CD8-positive, alpha-beta memory T cell (primary cell): Measurements from ENCODE around the gene SLC30A5. TPM values are rescaled to one million over a fixed set of nuclear protein-coding genes. Genes with fewer than 3 reads are reported as not detected.
"Not testable (repeated sequence)": the region's sequence is repeated elsewhere in the genome, so short reads cannot be mapped to it uniquely, and the experiment has no call there.

Experiments used
- CTCF ChIA-PET: fragments of 350-600 bp; sonication (Branson Sonifier 250); formaldehyde crosslinking; loops from one replicate; lab custom pipeline; 2021; ENCODE audit warnings: antibody characterized with exemption; lab: Charles Lee
- POLR2A ChIA-PET: fragments of 350-600 bp; sonication (Branson Sonifier 250); formaldehyde crosslinking; loops from one replicate; lab custom pipeline; 2021; ENCODE audit warnings: antibody characterized with exemption; lab: Charles Lee
- DNase-seq, 5 donors: peaks; one replicate each; pipeline versions ENCODE4 v3.0.0 to v3.0.0-alpha.2; 2020 to 2022; ENCODE audit warnings: mixed read lengths in 1 of 5
- H3K27ac ChIP-seq: one replicate; pipeline ENCODE4 v1.7.0; 2013; ENCODE audit warnings: low read depth, mild to moderate bottlenecking, low read length, moderate library complexity
- H3K27me3 ChIP-seq: 2 replicates; pipeline ENCODE4 v1.7.0; 2013; ENCODE audit warnings: low read length, mild to moderate bottlenecking; ENCODE audit not compliant: insufficient read depth, poor library complexity, severe bottlenecking
- H3K36me3 ChIP-seq: 2 replicates; pipeline ENCODE4 v1.7.0; 2013; ENCODE audit warnings: mild to moderate bottlenecking, low read length, moderate library complexity; ENCODE audit not compliant: insufficient read depth
- H3K4me1 ChIP-seq: 2 replicates; pipeline ENCODE4 v1.7.0; 2013; ENCODE audit warnings: mild to moderate bottlenecking, low read length, moderate library complexity; ENCODE audit not compliant: insufficient read depth
- H3K4me3 ChIP-seq: 2 replicates; pipeline ENCODE4 v1.7.0; 2013; ENCODE audit warnings: mild to moderate bottlenecking, low read length
- H3K9me3 ChIP-seq: 2 replicates; pipeline ENCODE4 v1.7.0; 2013; ENCODE audit warnings: mild to moderate bottlenecking, low read length
- H3K27ac Mint-ChIP-seq, 8 donors: one replicate each; pipeline ENCODE4 v1.8.0; 2020 to 2021; ENCODE audit warnings: mixed read lengths in 8 of 8, mild to moderate bottlenecking in 6 of 8, inconsistent platforms in 3 of 8, moderate library complexity in 3 of 8
- H3K27me3 Mint-ChIP-seq, 2 donors: one replicate each; pipeline ENCODE4 v1.8.0; 2020 to 2021; ENCODE audit warnings: mixed read lengths in 2 of 2, mild to moderate bottlenecking in 1 of 2, moderate library complexity in 1 of 2
- H3K36me3 Mint-ChIP-seq, 3 donors: one replicate each; pipeline ENCODE4 v1.8.0; 2020 to 2021; ENCODE audit warnings: mixed read lengths in 3 of 3, inconsistent platforms in 1 of 3, mild to moderate bottlenecking in 1 of 3
- H3K4me1 Mint-ChIP-seq, 3 donors: one replicate each; pipeline ENCODE4 v1.8.0; 2020 to 2021; ENCODE audit warnings: mixed read lengths in 3 of 3, inconsistent platforms in 1 of 3, mild to moderate bottlenecking in 1 of 3
- H3K4me3 Mint-ChIP-seq, 7 donors: one replicate each; pipeline ENCODE4 v1.8.0; 2020 to 2021; ENCODE audit warnings: mixed read lengths in 7 of 7, mild to moderate bottlenecking in 6 of 7, moderate library complexity in 4 of 7, inconsistent platforms in 2 of 7
- H3K9me3 Mint-ChIP-seq, 5 donors: one replicate each; pipeline ENCODE4 v1.8.0; 2020 to 2022; ENCODE audit warnings: mixed read lengths in 5 of 5, mild to moderate bottlenecking in 3 of 5, moderate library complexity in 2 of 5, inconsistent platforms in 1 of 5
- polyA plus RNA-seq: library from polyadenylated mRNA; unstranded; fragments of 300-500 nt; fragmentation: Illumina TruSeq; gene quantifications from one replicate; pipeline ENCODE4 v1.2.3, GENCODE V29; 2021
- total RNA-seq, 2 experiments: library from RNA; stranded (reverse); gene quantifications; one replicate each; pipeline ENCODE4 v1.2.3, GENCODE V29; 2021

Gene SLC30A5
- total and polyA plus RNA-seq, 3 experiments from 2014 or later, result 32.4 to 68.0 (median 67.0) TPM

DNA sequence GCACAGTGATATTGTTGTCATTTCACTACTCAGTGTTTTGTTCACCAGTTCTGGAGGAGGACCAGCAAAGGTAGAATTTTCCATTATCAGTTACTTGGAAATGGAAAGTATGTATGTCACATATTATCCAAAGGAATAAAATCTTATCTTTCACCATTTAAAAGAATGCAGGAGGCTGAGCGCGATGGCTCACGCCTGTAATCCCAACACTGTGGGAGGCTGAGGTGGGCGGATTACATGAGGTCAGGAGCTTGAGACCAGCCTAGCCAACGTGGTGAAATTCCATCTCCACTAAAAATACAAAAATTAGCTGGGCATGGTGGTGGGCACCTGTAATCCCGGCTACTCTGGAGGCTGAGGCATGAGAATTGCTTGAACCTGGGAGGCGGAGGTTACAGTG lies 14.6 kb downstream of the SLC30A5 start:
- peaks cover 58% of the 10 kb centered on the region for H3K36me3 ChIP-seq
- H3K27ac ChIP-seq, H3K27me3 ChIP-seq, H3K4me3 ChIP-seq, H3K4me1 ChIP-seq, CTCF ChIA-PET, H3K4me1 Mint-ChIP-seq, H3K27ac Mint-ChIP-seq, POLR2A ChIA-PET, H3K9me3 Mint-ChIP-seq, H3K4me3 Mint-ChIP-seq, H3K27me3 Mint-ChIP-seq, DNase-seq, H3K9me3 ChIP-seq: not testable (repeated sequence)
- H3K36me3 Mint-ChIP-seq, result peaks cover 3 to 84% (median 6%) of the 10 kb centered on the region in 3 donors

DNA sequence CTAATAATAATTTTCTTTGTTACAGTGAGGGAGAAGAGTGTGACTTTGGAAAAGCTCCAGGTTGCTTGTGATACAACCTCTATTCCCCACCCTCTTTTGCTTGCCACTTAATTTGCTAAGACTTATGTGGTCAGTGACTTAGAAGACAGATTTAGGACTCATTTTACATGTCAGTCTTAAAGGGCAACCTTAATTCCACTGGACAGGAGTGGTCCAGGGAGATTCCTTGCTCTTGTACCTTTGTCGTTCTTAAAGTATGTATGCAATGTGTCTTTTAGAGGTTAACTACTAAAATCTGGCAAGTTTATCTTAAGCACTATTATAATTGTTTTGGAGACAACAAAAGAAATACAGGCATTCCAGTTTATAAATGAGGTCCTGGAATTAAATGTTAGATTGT lies 20.0 kb downstream of the SLC30A5 start:
- Mint-ChIP-seq H3K27ac (peak overlapping the region in 2 of 8 donors; percentile 8 to 9), H3K36me3 (peaks cover 0 to 74% (median 16%) of the 10 kb centered on the region in 3 donors), H3K4me3 (no peak overlapping the region), H3K27me3 (no peaks in the 10 kb centered on the region), H3K4me1 (no peaks in the 10 kb centered on the region), H3K9me3 (no peaks in the 10 kb centered on the region)
- Histone ChIP-seq H3K27me3 (no peaks in the 10 kb centered on the region), H3K4me1 (no peaks in the 10 kb centered on the region), H3K4me3 (no peak overlapping the region), H3K27ac (no peak overlapping the region), H3K9me3 (no peaks in the 10 kb centered on the region), H3K36me3 (peaks cover 42% of the 10 kb centered on the region)
- POLR2A ChIA-PET, result interaction anchor here (0.7 kb wide), 1 partner anchor 58 kb away, joined by 3 read pairs; no protein-coding TSS in a partner anchor
- CTCF ChIA-PET, result no interaction called here
- DNase-seq, result no peak

DNA sequence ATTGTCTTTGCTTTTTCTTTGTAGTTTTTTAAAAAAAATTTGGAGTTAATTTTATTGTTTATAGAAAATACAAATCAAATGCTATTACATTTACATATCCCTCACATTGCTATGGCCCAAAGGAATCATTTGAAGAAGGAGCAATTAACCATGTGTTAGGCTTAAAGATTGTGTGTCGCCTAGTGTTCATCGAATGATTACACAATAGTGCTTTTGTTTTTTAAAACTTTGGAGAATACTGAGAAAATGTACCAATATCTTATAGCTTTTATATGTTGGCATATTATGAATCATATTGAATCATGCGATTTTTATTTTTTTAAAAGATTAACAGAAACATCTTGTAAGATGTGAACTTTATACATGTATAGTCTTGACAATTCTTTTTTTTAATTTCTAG lies 21.7 kb downstream of the SLC30A5 start:
- Histone ChIP-seq H3K27ac (no peak overlapping the region), H3K9me3 (no peaks in the 10 kb centered on the region), H3K4me1 (no peaks in the 10 kb centered on the region), H3K27me3 (no peaks in the 10 kb centered on the region), H3K4me3 (no peak overlapping the region), H3K36me3 (peaks cover 30% of the 10 kb centered on the region)
- Mint-ChIP-seq H3K27ac (no peak overlapping the region), H3K4me3 (no peak overlapping the region), H3K9me3 (no peaks in the 10 kb centered on the region), H3K4me1 (no peaks in the 10 kb centered on the region), H3K36me3 (peaks cover 0 to 71% (median 17%) of the 10 kb centered on the region in 3 donors), H3K27me3 (no peaks in the 10 kb centered on the region)
- CTCF ChIA-PET, result interaction anchor here (2.3 kb wide), 1 partner anchor 22 kb away, joined by 7 read pairs; the partner anchor contains the start of gene SLC30A5
- DNase-seq, result no peak
- POLR2A ChIA-PET, result no interaction called here

DNA sequence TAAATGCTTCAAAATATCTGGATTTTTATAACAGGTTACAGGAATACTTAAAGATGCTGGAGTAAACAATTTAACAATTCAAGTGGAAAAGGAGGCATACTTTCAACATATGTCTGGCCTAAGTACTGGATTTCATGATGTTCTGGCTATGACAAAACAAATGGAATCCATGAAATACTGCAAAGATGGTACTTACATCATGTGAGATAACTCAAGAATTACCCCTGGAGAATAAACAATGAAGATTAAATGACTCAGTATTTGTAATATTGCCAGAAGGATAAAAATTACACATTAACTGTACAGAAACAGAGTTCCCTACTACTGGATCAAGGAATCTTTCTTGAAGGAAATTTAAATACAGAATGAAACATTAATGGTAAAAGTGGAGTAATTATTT lies 35.6 kb downstream of the SLC30A5 start:
- peaks cover 14% of the 10 kb centered on the region for H3K36me3 ChIP-seq
- H3K4me3 Mint-ChIP-seq, result no peak overlapping the region
- ChIA-PET CTCF (no interaction called here), POLR2A (no interaction called here)
- H3K9me3 Mint-ChIP-seq, result peaks cover 0 to 2% (median 0%) of the 10 kb centered on the region in 5 donors
- no peak overlapping the region for H3K4me3 ChIP-seq
- H3K36me3 Mint-ChIP-seq, result peaks cover 13 to 39% (median 25%) of the 10 kb centered on the region in 3 donors
- H3K4me1 Mint-ChIP-seq, result no peaks in the 10 kb centered on the region
- H3K27me3 ChIP-seq, result no peaks in the 10 kb centered on the region
- DNase-seq, result no peak
- no peaks in the 10 kb centered on the region for H3K27me3 Mint-ChIP-seq
- H3K27ac ChIP-seq, result no peak overlapping the region
- H3K27ac Mint-ChIP-seq, result peak overlapping the region in 1 of 8 donors; percentile 13
- no peaks in the 10 kb centered on the region for H3K9me3 ChIP-seq
- H3K4me1 ChIP-seq, result no peaks in the 10 kb centered on the region

DNA sequence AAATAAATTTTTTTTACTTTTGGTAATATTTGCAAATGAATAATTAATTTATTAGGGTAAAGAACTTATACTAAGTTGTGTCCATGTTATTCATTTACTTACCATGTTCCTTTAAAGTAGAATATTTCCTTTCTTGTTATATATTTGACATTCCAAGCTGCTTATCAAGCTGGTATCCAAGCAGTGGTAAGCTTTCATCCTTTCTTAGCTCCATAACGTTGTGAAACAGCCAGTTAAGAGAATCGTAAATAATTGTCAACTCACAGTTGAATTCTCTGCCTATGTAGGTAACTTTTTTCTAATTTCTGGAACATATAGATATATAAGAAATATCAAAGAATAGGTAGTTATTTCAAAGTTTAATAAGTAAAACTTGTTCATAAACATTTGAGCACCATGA lies 36.4 kb downstream of the SLC30A5 start:
- Mint-ChIP-seq H3K9me3 (peaks cover 0 to 2% (median 0%) of the 10 kb centered on the region in 5 donors), H3K36me3 (peaks cover 13 to 34% (median 26%) of the 10 kb centered on the region in 3 donors), H3K4me1 (no peaks in the 10 kb centered on the region), H3K27ac (no peak overlapping the region), H3K4me3 (no peak overlapping the region), H3K27me3 (no peaks in the 10 kb centered on the region)
- Histone ChIP-seq H3K27me3 (no peaks in the 10 kb centered on the region), H3K36me3 (peaks cover 14% of the 10 kb centered on the region), H3K9me3 (no peaks in the 10 kb centered on the region), H3K4me1 (no peaks in the 10 kb centered on the region), H3K27ac (no peak overlapping the region), H3K4me3 (no peak overlapping the region)
- POLR2A ChIA-PET, result no interaction called here
- DNase-seq, result no peak
- CTCF ChIA-PET, result no interaction called here

DNA sequence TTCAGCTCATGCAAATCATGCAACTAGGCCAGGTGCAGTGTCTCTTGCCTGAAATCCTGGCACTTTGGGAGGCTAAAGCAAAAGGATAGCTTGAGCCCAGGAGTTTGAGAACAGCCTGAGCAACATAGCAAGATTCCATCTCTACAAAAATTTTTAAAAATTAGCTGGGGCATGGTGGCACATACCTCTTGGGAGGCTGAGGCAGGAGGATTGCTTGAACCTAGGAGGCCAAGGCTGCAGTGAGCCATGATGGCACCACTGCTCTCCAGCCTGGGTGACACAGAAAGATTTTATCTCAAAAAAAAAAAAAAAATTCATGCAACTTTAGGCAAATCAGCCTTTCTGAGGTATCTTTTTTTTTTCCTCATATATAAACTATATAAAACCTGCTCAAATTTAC lies 37.5 kb downstream of the SLC30A5 start:
- POLR2A ChIA-PET, result no interaction called here
- H3K36me3 Mint-ChIP-seq, result peaks cover 13 to 29% (median 24%) of the 10 kb centered on the region in 3 donors

DNA sequence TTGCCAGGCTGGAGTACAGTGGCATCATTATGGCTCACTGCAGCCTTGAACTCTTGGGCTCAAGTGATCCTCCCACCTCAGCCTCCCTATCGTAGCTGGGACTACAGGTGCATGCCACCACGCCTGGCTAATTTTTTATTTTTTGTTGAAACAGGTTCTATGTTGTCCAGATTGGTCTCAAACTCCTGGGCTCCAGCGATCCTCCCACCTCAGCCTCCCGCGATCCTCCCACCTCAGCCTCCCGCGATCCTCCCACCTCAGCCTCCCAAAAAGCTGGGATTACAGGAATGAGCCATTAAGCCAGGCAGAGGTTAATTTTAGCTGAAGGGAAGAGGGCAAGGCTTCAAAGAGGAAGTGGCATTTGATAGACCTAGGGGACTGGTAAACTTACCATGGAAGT lies 40.3 kb downstream of the SLC30A5 start:
- Mint-ChIP-seq H3K4me1 (no peaks in the 10 kb centered on the region), H3K9me3 (peaks cover 0 to 2% (median 0%) of the 10 kb centered on the region in 5 donors), H3K27ac (peak overlapping the region in 1 of 8 donors; percentile 8), H3K4me3 (no peak overlapping the region), H3K36me3 (peaks cover 6 to 13% (median 10%) of the 10 kb centered on the region in 3 donors), H3K27me3 (no peaks in the 10 kb centered on the region)
- no peaks in the 10 kb centered on the region for H3K9me3 ChIP-seq
- peaks cover 6% of the 10 kb centered on the region for H3K36me3 ChIP-seq
- H3K4me1 ChIP-seq, result no peaks in the 10 kb centered on the region
- no peaks in the 10 kb centered on the region for H3K27me3 ChIP-seq
- DNase-seq, result no peak
- ChIA-PET POLR2A (no interaction called here), CTCF (no interaction called here)
- H3K27ac ChIP-seq, result no peak overlapping the region
- no peak overlapping the region for H3K4me3 ChIP-seq

More for the DNA sequence above, 37.5 kb downstream of the SLC30A5 start:
- Histone ChIP-seq H3K9me3 (no peaks in the 10 kb centered on the region), H3K4me3 (no peak overlapping the region), H3K4me1 (no peaks in the 10 kb centered on the region), H3K27ac (no peak overlapping the region), H3K27me3 (no peaks in the 10 kb centered on the region), H3K36me3 (peaks cover 14% of the 10 kb centered on the region)
- Mint-ChIP-seq H3K9me3 (peaks cover 0 to 2% (median 0%) of the 10 kb centered on the region in 5 donors), H3K27me3 (no peaks in the 10 kb centered on the region), H3K4me3 (no peak overlapping the region), H3K27ac (peak overlapping the region in 3 of 8 donors; percentile 24 to 64 (median 26)), H3K4me1 (no peaks in the 10 kb centered on the region)
- CTCF ChIA-PET, result no interaction called here
- DNase-seq, result no peak

DNA sequence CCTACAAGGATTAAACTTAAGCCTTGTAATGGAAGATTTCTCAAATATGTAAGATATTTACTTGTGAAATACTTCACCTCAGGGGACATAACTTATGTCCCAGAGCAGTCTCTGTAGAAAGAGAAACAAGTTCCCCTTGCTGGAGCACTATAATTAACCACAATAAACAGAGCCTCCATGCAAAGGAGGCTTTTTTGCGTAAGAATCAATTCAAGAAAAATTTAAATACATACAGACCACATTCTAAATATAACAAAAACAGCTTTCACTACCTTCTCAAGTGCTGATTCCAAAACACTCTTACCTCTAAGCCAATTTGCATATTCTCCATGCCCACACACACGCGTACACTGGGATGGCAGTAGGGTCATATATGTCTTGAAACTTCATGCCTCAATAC lies 42.5 kb downstream of the SLC30A5 start:
- Mint-ChIP-seq H3K36me3 (peaks cover 0 to 7% (median 6%) of the 10 kb centered on the region in 3 donors), H3K27me3 (no peaks in the 10 kb centered on the region), H3K4me3 (no peak overlapping the region), H3K9me3 (peaks cover 0 to 5% (median 1%) of the 10 kb centered on the region in 5 donors), H3K4me1 (no peaks in the 10 kb centered on the region), H3K27ac (no peak overlapping the region)
- Histone ChIP-seq H3K4me3 (no peak overlapping the region), H3K9me3 (no peaks in the 10 kb centered on the region), H3K27ac (no peak overlapping the region), H3K27me3 (no peaks in the 10 kb centered on the region), H3K36me3 (no peaks in the 10 kb centered on the region), H3K4me1 (no peaks in the 10 kb centered on the region)
- CTCF ChIA-PET, result no interaction called here
- DNase-seq, result no peak
- POLR2A ChIA-PET, result no interaction called here
